ENCODE results near the gene FXR1.

The FXR1 gene

DNA sequence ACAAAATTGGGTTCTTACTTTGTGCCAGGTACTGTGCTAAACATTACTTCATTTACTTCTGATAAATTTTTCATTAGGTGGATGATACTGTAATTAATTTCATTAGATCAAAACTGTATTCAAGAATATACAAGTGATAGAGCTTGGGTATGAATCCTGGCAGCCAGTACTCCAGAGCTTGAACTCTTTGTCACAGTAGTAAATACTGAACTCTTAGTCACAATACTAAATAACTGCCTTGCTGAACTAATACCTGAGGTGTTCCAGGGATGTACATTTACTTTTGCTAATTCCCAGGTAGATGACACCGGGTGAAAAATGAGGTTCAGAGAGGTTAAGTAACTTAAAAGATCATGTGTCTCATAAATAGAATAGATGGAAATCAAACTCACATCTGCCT lies 20.3 kb downstream of the FXR1 start:
- TF ChIP-seq, protein P1, sequence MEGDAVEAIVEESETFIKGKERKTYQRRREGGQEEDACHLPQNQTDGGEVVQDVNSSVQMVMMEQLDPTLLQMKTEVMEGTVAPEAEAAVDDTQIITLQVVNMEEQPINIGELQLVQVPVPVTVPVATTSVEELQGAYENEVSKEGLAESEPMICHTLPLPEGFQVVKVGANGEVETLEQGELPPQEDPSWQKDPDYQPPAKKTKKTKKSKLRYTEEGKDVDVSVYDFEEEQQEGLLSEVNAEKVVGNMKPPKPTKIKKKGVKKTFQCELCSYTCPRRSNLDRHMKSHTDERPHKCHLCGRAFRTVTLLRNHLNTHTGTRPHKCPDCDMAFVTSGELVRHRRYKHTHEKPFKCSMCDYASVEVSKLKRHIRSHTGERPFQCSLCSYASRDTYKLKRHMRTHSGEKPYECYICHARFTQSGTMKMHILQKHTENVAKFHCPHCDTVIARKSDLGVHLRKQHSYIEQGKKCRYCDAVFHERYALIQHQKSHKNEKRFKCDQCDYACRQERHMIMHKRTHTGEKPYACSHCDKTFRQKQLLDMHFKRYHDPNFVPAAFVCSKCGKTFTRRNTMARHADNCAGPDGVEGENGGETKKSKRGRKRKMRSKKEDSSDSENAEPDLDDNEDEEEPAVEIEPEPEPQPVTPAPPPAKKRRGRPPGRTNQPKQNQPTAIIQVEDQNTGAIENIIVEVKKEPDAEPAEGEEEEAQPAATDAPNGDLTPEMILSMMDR (IDR thresholded peaks at IDR 0.05; ENCODE audit: control insufficient read depth, extremely low read depth, insufficient read depth), result no peak
- no peak for DNase-seq (ENCODE audit: low read depth)
- H3K4me3 ChIP-seq (ENCODE audit: low read depth, low read length), result no peak overlapping the region

GRCh38 chr3:180934638-180935037 lies 22.2 kb downstream of the FXR1 start:
- TF ChIP-seq, protein P1 (IDR thresholded peaks at IDR 0.05; ENCODE audit: control insufficient read depth, extremely low read depth, insufficient read depth), result no peak
- DNase-seq (ENCODE audit: low read depth), result no peak
- H3K4me3 ChIP-seq (ENCODE audit: low read depth, low read length), result no peak overlapping the region

DNA sequence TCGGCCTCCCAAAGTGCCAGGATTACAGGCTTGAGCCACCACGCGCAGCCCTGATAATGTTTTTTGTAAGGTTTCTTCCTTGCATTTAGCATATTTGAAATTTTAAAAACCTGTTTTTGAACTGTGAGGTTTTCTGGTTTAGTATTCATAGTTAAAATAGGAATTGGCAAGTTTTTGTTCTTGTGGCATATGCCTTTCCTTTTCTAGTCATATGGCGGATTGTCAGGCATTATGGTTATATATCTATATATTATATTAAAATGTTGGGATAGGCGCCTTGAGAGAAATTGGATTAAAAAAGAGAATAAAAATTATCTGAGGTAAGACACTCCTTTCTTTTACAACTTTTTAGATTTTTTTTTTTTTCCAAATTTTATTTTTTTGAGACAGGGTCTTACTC lies 28.4 kb downstream of the FXR1 start:
- H3K4me3 ChIP-seq (ENCODE audit: low read depth, low read length), result no peak overlapping the region
- TF ChIP-seq, protein P1 (IDR thresholded peaks at IDR 0.05; ENCODE audit: control insufficient read depth, extremely low read depth, insufficient read depth), result no peak
- no peak for DNase-seq (ENCODE audit: low read depth)

DNA sequence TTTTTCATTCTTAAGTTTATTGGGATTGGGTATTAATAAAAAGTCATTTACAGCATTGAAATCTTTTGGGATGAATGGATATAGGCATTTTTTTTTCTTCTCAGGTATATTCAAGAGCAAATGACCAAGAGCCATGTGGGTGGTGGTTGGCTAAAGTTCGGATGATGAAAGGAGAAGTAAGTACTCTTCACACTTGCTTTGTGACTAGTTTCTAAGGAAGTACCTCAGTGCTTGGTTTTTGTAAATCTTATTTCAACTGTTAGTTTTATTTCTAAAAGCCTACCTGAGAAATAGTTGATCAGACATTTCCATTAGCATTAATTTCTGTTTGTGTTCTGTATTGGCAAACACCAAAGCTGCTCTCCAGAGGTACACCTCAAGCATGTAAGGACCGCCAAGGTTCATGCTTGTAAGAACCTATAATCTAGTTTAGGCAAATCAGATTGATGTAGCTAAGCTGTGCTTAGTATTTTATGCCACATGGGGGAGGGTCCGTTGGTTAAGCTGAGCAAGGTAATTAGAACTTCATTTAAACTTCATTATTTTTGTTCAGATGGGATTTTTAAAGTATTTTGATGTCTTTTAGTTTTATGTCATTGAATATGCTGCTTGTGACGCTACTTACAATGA lies 35.4 kb downstream of the FXR1 start:
- DNase-seq (ENCODE audit: low read depth), result no peak

GRCh38 chr3:180959691-180960090 lies 47.2 kb downstream of the FXR1 start:
- H3K4me3 ChIP-seq (ENCODE audit: low read depth, low read length), result no peak overlapping the region
- no peak for DNase-seq (ENCODE audit: low read depth)
- TF ChIP-seq, protein P1 (IDR thresholded peaks at IDR 0.05; ENCODE audit: control insufficient read depth, extremely low read depth, insufficient read depth), result no peak

More for the DNA sequence above, 35.4 kb downstream of the FXR1 start:
- no peak overlapping the region for H3K4me3 ChIP-seq (ENCODE audit: low read depth, low read length)
- TF ChIP-seq, protein P1 (IDR thresholded peaks at IDR 0.05; ENCODE audit: control insufficient read depth, extremely low read depth, insufficient read depth), result no peak

DNA sequence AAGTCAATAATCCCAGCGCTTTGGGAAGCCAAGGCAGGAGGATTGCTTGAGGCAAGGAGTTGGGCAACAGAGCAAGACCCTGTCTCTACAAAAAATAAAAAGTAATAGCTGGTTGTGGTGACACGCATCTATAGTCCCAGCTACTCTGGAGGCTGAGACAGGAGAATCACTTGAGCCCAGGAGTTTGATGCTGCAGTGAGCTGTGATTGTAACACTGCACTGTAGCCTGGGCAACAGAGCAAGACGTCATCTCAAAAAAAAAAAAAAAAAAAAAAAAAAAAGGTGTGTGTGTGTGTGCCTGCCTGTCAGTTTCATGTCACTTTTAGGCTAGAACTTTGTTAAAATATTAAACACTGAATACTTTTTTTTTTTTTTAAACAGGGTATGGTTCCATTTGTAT lies 48.6 kb downstream of the FXR1 start:
- DNase-seq (ENCODE audit: low read depth), result no peak
- TF ChIP-seq, protein P1 (IDR thresholded peaks at IDR 0.05; ENCODE audit: control insufficient read depth, extremely low read depth, insufficient read depth), result no peak

GRCh38 chr3:180961552-180961951 lies 49.1 kb downstream of the FXR1 start:
- no peak overlapping the region for H3K4me3 ChIP-seq (ENCODE audit: low read depth, low read length)
- no peak for DNase-seq (ENCODE audit: low read depth)
- TF ChIP-seq, protein P1 (IDR thresholded peaks at IDR 0.05; ENCODE audit: control insufficient read depth, extremely low read depth, insufficient read depth), result no peak

More for the DNA sequence above, 48.6 kb downstream of the FXR1 start:
- no peak overlapping the region for H3K4me3 ChIP-seq (ENCODE audit: low read depth, low read length)
